VCaP (cell line): ENCODE measurements around the gene NOXO1.

Experiments used
- H3K27ac ChIP-seq: fragments of 450-650 bp; 2 replicates; pipeline ENCODE4 v1.5.1; 2017
- TF ChIP-seq, protein P1 (sequence below): fragments of 450-650 bp; conservative IDR thresholded peaks from 2 replicates; pipeline ENCODE4 v1.5.1; 2017; ENCODE audit warnings: mild to moderate bottlenecking, moderate library complexity

The NOXO1 gene

DNA sequence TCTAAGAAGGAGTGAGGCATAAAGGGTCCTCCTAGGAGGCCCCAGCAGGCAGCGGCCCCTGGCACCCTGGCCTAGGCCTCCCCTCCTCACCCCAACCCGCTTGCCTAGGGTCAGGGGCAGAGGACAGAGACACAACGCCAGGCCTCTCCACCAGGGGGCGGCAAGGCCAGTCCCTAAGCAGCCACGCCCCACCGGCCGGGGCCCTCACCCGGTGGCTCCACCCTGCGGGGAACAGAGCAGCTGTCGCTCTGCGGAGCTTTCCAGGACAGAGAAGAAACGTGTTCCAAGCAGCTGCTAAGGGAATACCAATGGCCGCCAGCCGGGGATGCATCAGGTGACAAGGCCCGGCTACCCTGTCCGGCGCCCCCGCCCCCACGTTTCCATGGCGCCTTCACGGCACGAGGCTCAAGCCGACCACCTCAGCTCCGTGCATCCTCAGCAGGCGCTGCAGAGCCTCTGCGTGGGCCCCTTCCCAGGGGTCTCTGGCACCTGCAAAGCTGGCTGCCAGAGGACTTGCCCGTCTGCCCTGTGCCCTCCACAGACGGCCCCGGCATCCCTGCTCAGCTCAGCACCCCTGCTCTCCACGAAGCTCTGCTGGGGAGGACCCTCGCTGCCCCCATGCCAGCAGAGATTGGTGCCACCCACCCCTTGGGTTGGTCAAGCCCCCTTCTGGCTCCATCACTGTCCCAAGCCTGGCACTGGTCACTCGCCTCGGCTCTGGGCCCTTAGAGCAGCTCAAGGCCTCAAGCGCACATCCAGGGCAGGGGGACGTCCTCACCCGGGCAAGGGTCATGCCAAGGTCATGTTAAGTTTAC, 22.8 kb upstream of the NOXO1 start:
- peak overlapping the region; percentile 67 for H3K27ac ChIP-seq
- TF ChIP-seq, protein P1, sequence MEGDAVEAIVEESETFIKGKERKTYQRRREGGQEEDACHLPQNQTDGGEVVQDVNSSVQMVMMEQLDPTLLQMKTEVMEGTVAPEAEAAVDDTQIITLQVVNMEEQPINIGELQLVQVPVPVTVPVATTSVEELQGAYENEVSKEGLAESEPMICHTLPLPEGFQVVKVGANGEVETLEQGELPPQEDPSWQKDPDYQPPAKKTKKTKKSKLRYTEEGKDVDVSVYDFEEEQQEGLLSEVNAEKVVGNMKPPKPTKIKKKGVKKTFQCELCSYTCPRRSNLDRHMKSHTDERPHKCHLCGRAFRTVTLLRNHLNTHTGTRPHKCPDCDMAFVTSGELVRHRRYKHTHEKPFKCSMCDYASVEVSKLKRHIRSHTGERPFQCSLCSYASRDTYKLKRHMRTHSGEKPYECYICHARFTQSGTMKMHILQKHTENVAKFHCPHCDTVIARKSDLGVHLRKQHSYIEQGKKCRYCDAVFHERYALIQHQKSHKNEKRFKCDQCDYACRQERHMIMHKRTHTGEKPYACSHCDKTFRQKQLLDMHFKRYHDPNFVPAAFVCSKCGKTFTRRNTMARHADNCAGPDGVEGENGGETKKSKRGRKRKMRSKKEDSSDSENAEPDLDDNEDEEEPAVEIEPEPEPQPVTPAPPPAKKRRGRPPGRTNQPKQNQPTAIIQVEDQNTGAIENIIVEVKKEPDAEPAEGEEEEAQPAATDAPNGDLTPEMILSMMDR, result peak; percentile 91

DNA sequence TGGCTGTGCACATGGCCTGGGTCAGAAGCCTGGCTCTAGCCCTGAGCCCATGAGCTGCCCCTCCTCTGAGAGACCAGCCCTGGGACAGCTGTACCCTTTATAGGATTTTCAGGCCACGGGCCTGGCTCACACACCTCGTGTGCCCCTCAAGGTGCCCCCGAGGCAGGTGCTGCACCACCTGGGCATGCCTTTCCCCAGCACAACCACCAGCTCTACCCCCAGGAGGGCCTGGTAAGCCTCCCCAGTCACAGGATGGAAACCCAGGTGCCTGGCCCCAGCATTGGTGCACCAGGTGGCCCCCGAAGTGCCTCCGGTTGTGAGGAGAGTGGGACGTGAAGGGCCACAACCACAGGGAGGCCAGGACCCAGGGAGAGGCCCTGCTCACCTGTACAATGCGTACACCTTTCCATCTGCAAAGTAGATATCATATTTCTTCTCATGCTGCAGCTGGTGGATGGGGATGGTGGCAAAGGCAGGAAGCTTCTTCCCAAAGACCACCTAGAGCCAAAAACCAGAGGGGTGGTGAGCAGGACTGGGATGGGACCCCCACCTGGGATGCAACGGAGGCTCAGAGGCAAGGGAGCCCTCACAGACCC, 22.1 kb upstream of the NOXO1 start:
- H3K27ac ChIP-seq, result peak overlapping the region; percentile 67; the same call in 1 of the 2 replicates

DNA sequence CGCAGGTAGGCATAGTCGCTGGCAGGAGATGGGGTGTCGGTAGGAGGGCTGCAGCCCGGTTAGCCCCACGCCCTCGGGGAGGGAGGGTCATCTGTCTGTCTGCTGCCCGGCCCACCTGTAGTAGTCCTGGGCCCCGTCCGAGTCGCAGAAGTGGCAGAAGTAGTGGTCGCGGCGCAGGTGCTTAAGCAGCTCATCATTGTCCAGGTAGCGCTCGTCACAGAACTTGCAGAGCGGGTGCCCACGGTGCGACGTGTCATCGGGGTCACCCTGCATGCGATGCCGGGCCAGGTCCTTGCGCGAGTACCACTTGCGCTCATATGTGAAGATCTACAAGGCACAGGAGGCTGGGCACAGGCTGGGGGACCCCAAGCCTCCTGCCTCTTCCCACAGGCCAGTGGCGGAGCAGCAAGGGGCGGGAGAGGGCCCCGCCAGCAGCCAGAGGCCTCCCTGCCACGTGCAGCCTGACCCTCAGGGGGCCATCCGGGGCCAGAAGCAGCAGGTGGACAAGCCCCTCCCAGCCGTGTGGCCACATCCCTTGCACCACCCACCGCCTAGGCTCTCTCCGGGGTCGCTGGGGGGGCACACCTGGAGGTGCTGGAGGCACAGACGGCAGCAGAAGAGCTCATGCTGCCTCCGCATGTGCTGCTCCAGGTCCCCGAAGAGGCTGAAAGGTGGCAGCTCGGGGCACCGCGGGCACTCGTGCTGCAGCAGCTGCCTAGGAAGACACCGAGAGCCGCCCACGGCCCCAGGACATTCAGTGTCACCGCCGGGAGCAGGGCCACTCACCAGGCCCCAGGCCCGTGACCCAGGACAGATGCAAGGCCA, 21.3 kb upstream of the NOXO1 start:
- no peak overlapping the region for H3K27ac ChIP-seq
- TF ChIP-seq, protein P1, result no peak

More for the DNA sequence above, 22.1 kb upstream of the NOXO1 start:
- TF ChIP-seq, protein P1, result no peak

DNA sequence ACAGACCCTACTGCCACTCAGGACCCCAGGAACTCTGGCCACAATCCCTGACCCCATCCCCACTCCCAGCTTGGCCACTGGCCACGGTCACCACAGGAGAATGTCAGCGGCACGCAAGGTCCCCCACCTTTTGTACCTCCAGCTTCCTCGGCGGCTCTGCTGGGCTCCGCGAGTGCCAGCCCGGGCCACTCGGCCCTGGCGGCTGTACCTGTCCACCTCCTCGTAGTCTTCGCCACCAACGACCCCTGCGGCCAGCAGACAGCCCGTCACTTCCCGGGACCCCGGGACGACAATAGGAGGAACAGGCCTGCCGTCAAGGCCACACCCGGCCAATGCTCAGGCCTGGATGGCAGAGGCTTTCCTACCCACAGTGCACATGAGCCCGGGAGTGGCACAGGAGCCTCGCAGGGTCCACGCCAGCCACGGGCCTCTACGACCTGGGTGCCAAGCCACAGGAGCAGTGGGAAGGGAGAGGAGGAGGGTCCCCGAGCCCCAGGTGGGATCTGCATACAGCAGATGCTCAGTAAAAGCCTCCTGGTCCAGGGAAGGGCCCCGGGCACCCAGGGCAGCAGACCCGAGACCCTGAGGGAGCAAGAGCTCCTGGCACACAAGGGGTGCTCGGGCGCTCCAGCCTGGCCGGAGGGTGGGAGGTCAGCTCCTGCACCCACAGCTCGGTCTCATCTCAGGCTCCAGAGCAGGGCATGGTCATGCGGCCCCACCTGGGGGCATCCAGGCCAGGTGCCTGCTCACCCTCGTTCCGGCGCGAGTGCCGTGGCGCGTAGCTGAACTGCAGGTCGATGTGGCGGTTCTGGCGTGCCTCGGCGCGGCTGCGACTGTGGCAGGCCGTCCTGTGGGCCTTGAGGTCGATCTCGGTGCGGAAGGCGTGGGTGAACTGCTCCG, 20.4 kb upstream of the NOXO1 start:
- H3K27ac ChIP-seq, result no peak overlapping the region
- TF ChIP-seq, protein P1, result no peak

DNA sequence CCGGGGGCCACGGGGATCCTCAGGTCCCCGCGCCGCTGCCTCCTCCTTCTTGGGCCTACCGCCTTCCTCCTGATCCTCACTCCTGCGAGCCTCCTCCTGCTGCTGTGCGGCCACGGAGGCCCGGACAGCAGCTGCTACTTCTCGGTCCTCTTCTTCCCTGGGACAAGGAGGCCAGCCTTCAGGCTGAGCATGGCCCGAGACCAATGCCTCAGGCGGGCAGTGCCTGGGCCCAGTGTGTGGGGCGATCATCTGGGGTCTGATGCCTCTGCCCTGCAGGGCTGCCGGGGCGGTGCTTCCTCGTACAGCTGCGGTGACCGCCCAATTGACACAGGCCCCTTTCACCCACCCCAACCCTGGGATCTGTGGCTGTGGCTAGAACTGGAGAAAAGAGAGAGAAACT, 19.8 kb upstream of the NOXO1 start:
- H3K27ac ChIP-seq, result no peak overlapping the region

DNA sequence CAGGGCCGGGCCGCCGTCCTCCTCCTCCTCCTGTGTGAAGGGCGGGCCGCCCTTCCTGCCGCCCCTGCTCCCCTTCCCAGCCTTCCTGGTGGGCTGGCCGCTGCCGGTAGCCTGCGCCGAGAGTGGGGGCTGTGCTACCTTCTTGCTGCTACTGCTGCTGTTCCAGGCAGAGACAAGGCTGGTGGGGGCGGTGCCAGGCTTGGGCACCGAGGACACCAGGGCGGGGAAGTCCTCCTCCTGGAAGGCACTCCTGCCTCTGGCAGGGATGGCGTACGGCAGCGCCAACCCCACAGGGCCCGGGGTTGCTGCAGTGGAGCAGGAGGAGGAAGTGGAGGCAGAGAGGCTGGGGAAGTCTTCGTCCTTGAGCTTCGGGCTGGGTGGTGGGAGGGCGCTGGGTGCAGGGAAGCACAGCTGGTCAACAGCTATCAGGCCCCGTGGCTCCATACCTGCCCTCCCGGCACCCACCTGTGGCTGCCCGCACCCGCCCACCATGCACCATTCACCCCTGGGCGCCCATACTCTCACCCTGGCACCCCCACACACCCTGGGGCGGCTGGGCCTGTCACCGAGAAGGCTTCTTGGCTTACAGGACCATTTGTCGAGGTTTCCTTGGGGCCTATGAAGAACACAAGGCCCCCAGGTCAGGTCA, 18.7 kb upstream of the NOXO1 start:
- no peak overlapping the region for H3K27ac ChIP-seq
- TF ChIP-seq, protein P1, result no peak

More for the DNA sequence above, 19.8 kb upstream of the NOXO1 start:
- TF ChIP-seq, protein P1, result no peak
